ENCODE results near the gene TGM2. TPM values are rescaled to one million over a fixed set of nuclear protein-coding genes. Genes with fewer than 3 reads are reported as not detected.

TGM2 gene
- polyA plus RNA-seq, 2 of the 4 experiments (the other 2 are of a cell fraction) = 173 to 441 TPM

- ChIA-PET CTCF (interaction anchor here (0.6 to 3.0 kb wide), 16 partner anchors 10 to 547 kb away, joined by 3 to 24 read pairs (median 4); no protein-coding TSS in a partner anchor), POLR2A (interaction anchor here (1.0 to 2.3 kb wide), 3 partner anchors 16 to 53 kb away, joined by 3 to 6 read pairs (median 4); no protein-coding TSS in a partner anchor)
- no peak overlapping the region for H3K4me3 ChIP-seq
- TF ChIP-seq BHLHE40 (IDR thresholded peaks at IDR 0.05; ENCODE audit: low read depth, low read length) (no peak), HOXA7 (CRISPR knock-in tag; IDR thresholded peaks at IDR 0.05) (no peak), MAFK (IDR thresholded peaks at IDR 0.05; ENCODE audit: partially characterized antibody) (no peak), FOSB (CRISPR knock-in tag; IDR thresholded peaks at IDR 0.05) (no peak), CBX8 (IDR thresholded peaks at IDR 0.05) (no peak), EHF (CRISPR knock-in tag; IDR thresholded peaks at IDR 0.05) (no peak), USF2 (IDR thresholded peaks at IDR 0.05) (no peak), RARB (CRISPR knock-in tag; IDR thresholded peaks at IDR 0.05) (no peak), REST (IDR thresholded peaks at IDR 0.05) (no peak), JUNB (IDR thresholded peaks at IDR 0.05) (no peak), NPAS2 (CRISPR knock-in tag; IDR thresholded peaks at IDR 0.05; ENCODE audit: borderline replicate concordance) (no peak), ZFP36 (IDR thresholded peaks at IDR 0.05; ENCODE audit: borderline replicate concordance, partially characterized antibody) (no peak), HES2 (IDR thresholded peaks at IDR 0.05) (no peak), RAD21 (conservative IDR thresholded peaks at IDR 0.05 in 1 of 2, IDR thresholded peaks at IDR 0.05 in 1 of 2) (no peak), RFX5 (IDR thresholded peaks at IDR 0.05) (no peak)
- peak overlapping the region; percentile 64 for H3K4me2 ChIP-seq
- no peak; a peak in 1 of 6 replicates for ATAC-seq
- WGBS (ENCODE audit: missing lambda C conversion rate) = 90% methylated on average over 8 of the region's 8 CpGs
- H3K27ac ChIP-seq = peak overlapping the region; percentile 80 to 88
- peaks cover 57% of the 10 kb centered on the region for H3K4me1 ChIP-seq
- no peaks in the 10 kb centered on the region for H3K9me3 ChIP-seq
- no peak for DNase-seq (ENCODE audit: low read depth in 1 of 2, low spot score in 1 of 2)
- FAIRE-seq = no peak
Observed at GRCh38 chr20:38110525-38111178, 54.4 kb downstream of the TGM2 start.

- no peak for FAIRE-seq
- H3K4me1 ChIP-seq = peaks cover 57% of the 10 kb centered on the region
- CTCF ChIA-PET = interaction anchor here (0.8 to 3.0 kb wide), 17 partner anchors 13 to 546 kb away, joined by 3 to 24 read pairs (median 3); no protein-coding TSS in a partner anchor
- TF ChIP-seq GATA3 (IDR thresholded peaks at IDR 0.05; ENCODE audit: borderline replicate concordance) = peak; percentile 93
- TF ChIP-seq NFE2L2 (conservative IDR thresholded peaks at IDR 0.05; ENCODE audit: low read length) = no peak
- no peak for TF ChIP-seq EHF (CRISPR knock-in tag; IDR thresholded peaks at IDR 0.05)
- no peak for TF ChIP-seq BHLHE40 (IDR thresholded peaks at IDR 0.05; ENCODE audit: low read depth, low read length)
- no peak for TF ChIP-seq RFX5 (IDR thresholded peaks at IDR 0.05)
- TF ChIP-seq RAD21 (conservative IDR thresholded peaks at IDR 0.05 in 1 of 2, IDR thresholded peaks at IDR 0.05 in 1 of 2) = peak in 1 of 2 experiments; percentile 33; a peak in 1 of 5 replicates
- no peak for TF ChIP-seq ESRRA (IDR thresholded peaks at IDR 0.05; ENCODE audit: borderline replicate concordance, low read length)
- no peak for TF ChIP-seq CBX8 (IDR thresholded peaks at IDR 0.05)
- peak; percentile 91 for TF ChIP-seq JUNB (IDR thresholded peaks at IDR 0.05)
- TF ChIP-seq JUN (IDR thresholded peaks at IDR 0.05) = peak; percentile 90 to 93
- no peak for TF ChIP-seq HOXA7 (CRISPR knock-in tag; IDR thresholded peaks at IDR 0.05)
- no peak for TF ChIP-seq POLR2AphosphoS2 (conservative IDR thresholded peaks at IDR 0.05; ENCODE audit: low read length)
- TF ChIP-seq HES2 (IDR thresholded peaks at IDR 0.05) = peak; percentile 76
- TF ChIP-seq HOXB5 (CRISPR knock-in tag; IDR thresholded peaks at IDR 0.05) = no peak
- no peak for TF ChIP-seq CTCF (IDR thresholded peaks at IDR 0.05)
- TF ChIP-seq MAX (IDR thresholded peaks at IDR 0.05) = peak; percentile 66
- TF ChIP-seq BCL3 (IDR thresholded peaks at IDR 0.05) = peak; percentile 66; the same call in 1 of the 3 replicates
Observed at GRCh38 chr20:38109591-38110524, 55.2 kb downstream of the TGM2 start.

More at GRCh38 chr20:38109591-38110524, 55.2 kb downstream of the TGM2 start:
- no peak overlapping the region for H3K4me3 ChIP-seq
- ATAC-seq = peak; percentile 80 to 82
- POLR2A ChIA-PET = interaction anchor here (0.6 to 2.3 kb wide), 5 partner anchors 15 to 117 kb away, joined by 3 to 6 read pairs (median 3); no protein-coding TSS in a partner anchor
- peak; percentile 77 to 92 for DNase-seq (ENCODE audit: low read depth in 1 of 2, low spot score in 1 of 2)
- peak overlapping the region; percentile 64 for H3K4me2 ChIP-seq
- 29% methylated on average over 8 of the region's 8 CpGs for WGBS (ENCODE audit: missing lambda C conversion rate)
- H3K27ac ChIP-seq = peak overlapping the region; percentile 80 to 88
- no peaks in the 10 kb centered on the region for H3K9me3 ChIP-seq
